ENCODE measurements around the gene ZNF135. TPM values are rescaled to one million over a fixed set of nuclear protein-coding genes. Genes with fewer than 3 reads are reported as not detected.

Gene ZNF135
- total RNA-seq, 1 donor from 2014 or later: 3.8 TPM

DNA sequence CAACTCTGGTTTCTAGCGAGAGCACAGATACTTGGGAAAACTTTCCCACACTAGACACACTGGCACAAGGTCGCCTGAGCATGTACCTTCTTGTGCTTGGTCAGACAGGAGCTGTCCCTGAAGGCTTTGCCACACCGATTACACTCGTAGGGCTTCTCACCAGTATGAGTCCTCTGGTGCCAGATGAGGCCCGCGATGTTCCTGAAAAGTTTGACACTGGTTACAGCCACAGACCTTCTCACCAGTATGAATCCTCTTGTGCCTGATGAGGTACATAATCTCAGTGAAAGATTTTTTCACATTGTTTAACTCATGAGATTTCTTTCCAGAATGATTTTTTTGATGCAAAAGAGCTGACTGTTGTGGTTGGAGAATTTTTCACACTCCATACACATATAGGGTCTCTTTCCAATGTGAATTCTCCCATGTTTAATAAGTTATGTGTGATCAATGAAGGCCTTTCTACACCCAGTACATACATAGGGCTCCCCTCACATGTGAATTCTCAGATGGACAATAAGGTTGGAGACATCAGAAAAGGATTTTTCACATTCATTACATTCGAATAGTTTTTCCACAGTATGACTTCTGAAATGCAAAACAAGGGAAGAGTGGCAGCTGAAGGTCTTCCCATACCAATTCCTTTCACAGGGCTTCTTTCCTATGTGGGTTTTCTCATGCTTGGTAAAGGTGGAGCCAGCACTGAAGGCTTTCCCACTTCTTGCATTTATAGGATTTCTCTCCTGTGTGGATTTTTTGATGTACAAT lies 48.9 kb downstream of the ZNF135 start:
- no peaks in the 10 kb centered on the region for H3K27me3 ChIP-seq (ENCODE audit: low read depth)
- no peak overlapping the region for H3K27ac ChIP-seq (replicated peaks)
- no peak for DNase-seq
- intact Hi-C loops (cut with micrococcal nuclease): no loop called here
- TF ChIP-seq, protein P1, sequence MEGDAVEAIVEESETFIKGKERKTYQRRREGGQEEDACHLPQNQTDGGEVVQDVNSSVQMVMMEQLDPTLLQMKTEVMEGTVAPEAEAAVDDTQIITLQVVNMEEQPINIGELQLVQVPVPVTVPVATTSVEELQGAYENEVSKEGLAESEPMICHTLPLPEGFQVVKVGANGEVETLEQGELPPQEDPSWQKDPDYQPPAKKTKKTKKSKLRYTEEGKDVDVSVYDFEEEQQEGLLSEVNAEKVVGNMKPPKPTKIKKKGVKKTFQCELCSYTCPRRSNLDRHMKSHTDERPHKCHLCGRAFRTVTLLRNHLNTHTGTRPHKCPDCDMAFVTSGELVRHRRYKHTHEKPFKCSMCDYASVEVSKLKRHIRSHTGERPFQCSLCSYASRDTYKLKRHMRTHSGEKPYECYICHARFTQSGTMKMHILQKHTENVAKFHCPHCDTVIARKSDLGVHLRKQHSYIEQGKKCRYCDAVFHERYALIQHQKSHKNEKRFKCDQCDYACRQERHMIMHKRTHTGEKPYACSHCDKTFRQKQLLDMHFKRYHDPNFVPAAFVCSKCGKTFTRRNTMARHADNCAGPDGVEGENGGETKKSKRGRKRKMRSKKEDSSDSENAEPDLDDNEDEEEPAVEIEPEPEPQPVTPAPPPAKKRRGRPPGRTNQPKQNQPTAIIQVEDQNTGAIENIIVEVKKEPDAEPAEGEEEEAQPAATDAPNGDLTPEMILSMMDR (IDR thresholded peaks at IDR 0.05; ENCODE audit: borderline replicate concordance): no peak
- H3K4me1 ChIP-seq: no peaks in the 10 kb centered on the region
- H3K9me3 ChIP-seq (replicated peaks): peaks cover 98% of the 10 kb centered on the region
- peaks cover 10% of the 10 kb centered on the region for H3K36me3 ChIP-seq
- H3K4me3 ChIP-seq: no peak overlapping the region

GRCh38 chr19:58108546-58108817 lies 49.4 kb downstream of the ZNF135 start:
- TF ChIP-seq, protein P1 (IDR thresholded peaks at IDR 0.05; ENCODE audit: borderline replicate concordance): no peak

DNA sequence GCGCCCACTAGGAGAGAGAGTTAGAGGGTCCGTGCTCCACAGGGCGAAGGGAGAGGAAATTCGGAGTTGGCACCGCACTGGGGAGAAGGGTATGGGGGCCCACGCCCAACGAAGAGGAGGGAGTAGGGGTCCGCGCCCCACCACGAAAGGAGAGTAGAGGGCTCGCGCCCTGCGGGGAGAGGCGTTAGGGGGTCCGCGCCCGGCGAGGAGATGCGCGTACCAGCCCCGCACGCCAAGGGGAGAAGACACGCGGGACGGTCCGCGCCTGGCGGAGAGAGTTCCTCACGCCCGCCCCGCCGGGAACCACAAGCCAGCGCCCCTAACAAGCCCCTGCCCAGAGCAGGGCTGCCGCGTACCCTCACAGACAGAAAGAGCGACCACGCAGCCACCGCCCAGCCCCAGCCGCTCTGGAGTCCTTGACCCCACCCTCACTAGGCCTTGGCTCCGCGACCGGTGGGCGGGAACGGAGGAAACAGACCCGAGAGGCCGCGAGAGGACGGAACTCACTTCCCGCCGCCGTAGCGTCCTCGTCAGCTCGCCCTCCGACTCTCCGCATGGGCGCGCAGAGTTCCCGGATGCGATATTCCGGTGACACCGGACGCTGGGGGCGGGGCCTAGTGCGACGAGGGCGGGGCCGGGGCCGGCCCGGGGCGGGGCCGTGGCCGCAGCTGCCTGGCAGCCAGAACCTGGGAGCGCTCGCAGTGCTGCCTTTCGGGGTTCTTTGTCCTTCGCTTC lies 58.9 kb downstream of the ZNF135 start:
- Histone ChIP-seq H3K27me3 (ENCODE audit: low read depth) (peaks cover 19% of the 10 kb centered on the region), H3K4me3 (peak overlapping the region; percentile 41), H3K27ac (replicated peaks) (no peak overlapping the region), H3K9me3 (replicated peaks) (peaks cover 100% of the 10 kb centered on the region), H3K36me3 (peaks cover 41% of the 10 kb centered on the region), H3K4me1 (no peaks in the 10 kb centered on the region)
- TF ChIP-seq, protein P1 (IDR thresholded peaks at IDR 0.05; ENCODE audit: borderline replicate concordance): no peak
- DNase-seq: no peak
- intact Hi-C loops (cut with micrococcal nuclease): no loop called here

More at GRCh38 chr19:58108546-58108817, 49.4 kb downstream of the ZNF135 start:
- intact Hi-C loops (cut with micrococcal nuclease): no loop called here
- H3K27ac ChIP-seq (replicated peaks): no peak overlapping the region
- no peak overlapping the region for H3K4me3 ChIP-seq
- H3K4me1 ChIP-seq: no peaks in the 10 kb centered on the region
- H3K36me3 ChIP-seq: peaks cover 10% of the 10 kb centered on the region
- H3K9me3 ChIP-seq (replicated peaks): peaks cover 98% of the 10 kb centered on the region
- DNase-seq: no peak
- no peaks in the 10 kb centered on the region for H3K27me3 ChIP-seq (ENCODE audit: low read depth)

DNA sequence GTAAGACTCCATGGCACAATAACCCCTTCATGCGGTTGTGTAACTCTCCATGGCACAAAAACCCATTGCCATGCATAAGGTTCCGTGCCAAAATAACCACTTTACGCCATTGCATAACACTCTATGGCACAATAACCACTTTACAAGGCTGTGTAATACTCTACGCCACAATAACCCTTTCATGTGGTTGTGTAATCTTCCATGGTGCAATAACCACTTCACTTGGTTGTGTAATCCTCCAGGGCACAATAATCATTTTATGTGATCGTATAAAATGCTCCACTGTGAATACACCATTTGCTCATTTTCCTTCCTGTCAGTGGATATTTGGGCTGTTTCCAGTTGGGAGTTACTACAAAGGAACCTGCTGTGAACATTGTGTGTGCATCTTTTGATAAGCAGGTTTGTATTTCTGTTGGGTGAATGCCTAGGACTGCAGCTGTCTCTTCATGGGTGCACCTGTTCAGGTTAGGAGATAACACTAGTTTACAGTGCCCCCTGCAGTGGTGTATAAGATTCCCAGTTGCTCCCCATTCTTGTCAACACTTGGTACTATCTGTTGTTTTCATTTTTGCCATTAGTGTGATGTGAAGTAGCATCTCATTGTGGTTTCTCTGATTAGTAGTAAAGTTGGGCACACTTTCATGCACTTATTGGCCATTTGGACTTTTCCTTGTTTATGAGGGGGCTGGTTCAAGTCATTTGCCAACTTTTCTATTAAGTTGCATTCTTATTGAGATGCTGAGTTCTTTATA lies 60.1 kb downstream of the ZNF135 start:
- intact Hi-C loops (cut with micrococcal nuclease): no loop called here
- DNase-seq: no peak
- Histone ChIP-seq H3K9me3 (replicated peaks) (peaks cover 100% of the 10 kb centered on the region), H3K4me1 (no peaks in the 10 kb centered on the region), H3K27me3 (ENCODE audit: low read depth) (peaks cover 19% of the 10 kb centered on the region), H3K27ac (replicated peaks) (no peak overlapping the region), H3K36me3 (peaks cover 49% of the 10 kb centered on the region), H3K4me3 (no peak overlapping the region)
- TF ChIP-seq, protein P1 (IDR thresholded peaks at IDR 0.05; ENCODE audit: borderline replicate concordance): no peak

Other genes starting within 250 kb of the ZNF135 start
- gene ZNF552, start 244.4 kb upstream of the ZNF135 start, total RNA-seq: 3.9 TPM
- 6.7 TPM for gene ZNF587B, start 229.0 kb upstream of the ZNF135 start, total RNA-seq
- gene ZNF587, start 209.4 kb upstream of the ZNF135 start, total RNA-seq: 20.0 TPM
- gene ZNF814, start 170.2 kb upstream of the ZNF135 start, total RNA-seq: 11.2 TPM
- gene ZNF417, start 142.7 kb upstream of the ZNF135 start, total RNA-seq: 10.6 TPM
- 10.9 TPM for gene ZNF418, start 123.9 kb upstream of the ZNF135 start, total RNA-seq
- 10.8 TPM for gene ZNF256, start 111.6 kb upstream of the ZNF135 start, total RNA-seq
- 2.1 TPM for gene C19orf18, start 84.7 kb upstream of the ZNF135 start, total RNA-seq
- 13.7 TPM for gene ZNF606, start 56.5 kb upstream of the ZNF135 start, total RNA-seq
- gene ZSCAN1, start 25.3 kb upstream of the ZNF135 start, total RNA-seq: not detected
- gene ZSCAN18, start 38.9 kb downstream of the ZNF135 start, total RNA-seq: 76.1 TPM
- 7.8 TPM for gene ZNF329, start 91.5 kb downstream of the ZNF135 start, total RNA-seq
- gene ZNF274, start 123.8 kb downstream of the ZNF135 start, total RNA-seq: 19.3 TPM
- gene ZNF544, start 169.6 kb downstream of the ZNF135 start, total RNA-seq: 24.0 TPM
- gene ZNF8, start 219.7 kb downstream of the ZNF135 start, total RNA-seq: 4.9 TPM
- gene ERVK3-1, start 246.1 kb downstream of the ZNF135 start, total RNA-seq: 22.7 TPM

Data from left ventricle myocardium inferior (tissue), 1 donor.